Measurements from ENCODE around the gene JUND.

JUND gene

GRCh38 chr19:18294467-18294864 is 13.0 kb upstream of the JUND start:
- no peak for TF ChIP-seq CTCF (conservative IDR thresholded peaks at IDR 0.05; ENCODE audit: control insufficient read depth, insufficient read depth, low read depth, low read length)
- no peak for DNase-seq (ENCODE audit: low read depth)
- no peak overlapping the region for H3K4me3 ChIP-seq (ENCODE audit: control insufficient read depth, low read depth, low read length)

- TF ChIP-seq CTCF (conservative IDR thresholded peaks at IDR 0.05; ENCODE audit: control insufficient read depth, insufficient read depth, low read depth, low read length): no peak
- H3K4me3 ChIP-seq (ENCODE audit: control insufficient read depth, low read depth, low read length): no peak overlapping the region
- no peak for DNase-seq (ENCODE audit: low read depth)
Observed at GRCh38 chr19:18293642-18294466, 12.4 kb upstream of the JUND start.

GRCh38 chr19:18292810-18293641 is 11.6 kb upstream of the JUND start:
- H3K4me3 ChIP-seq (ENCODE audit: control insufficient read depth, low read depth, low read length): peak overlapping the region; percentile 64
- peak; percentile 84 for DNase-seq (ENCODE audit: low read depth)
- no peak for TF ChIP-seq CTCF (conservative IDR thresholded peaks at IDR 0.05; ENCODE audit: control insufficient read depth, insufficient read depth, low read depth, low read length)

GRCh38 chr19:18292462-18292809 is 11.0 kb upstream of the JUND start:
- DNase-seq (ENCODE audit: low read depth): no peak
- TF ChIP-seq CTCF (conservative IDR thresholded peaks at IDR 0.05; ENCODE audit: control insufficient read depth, insufficient read depth, low read depth, low read length): no peak
- peak overlapping the region; percentile 64 for H3K4me3 ChIP-seq (ENCODE audit: control insufficient read depth, low read depth, low read length)

GRCh38 chr19:18291590-18292461 is 10.4 kb upstream of the JUND start:
- no peak for TF ChIP-seq CTCF (conservative IDR thresholded peaks at IDR 0.05; ENCODE audit: control insufficient read depth, insufficient read depth, low read depth, low read length)
- peak; percentile 77 for DNase-seq (ENCODE audit: low read depth)

GRCh38 chr19:18291019-18291524 is 9.7 kb upstream of the JUND start:
- no peak for TF ChIP-seq CTCF (conservative IDR thresholded peaks at IDR 0.05; ENCODE audit: control insufficient read depth, insufficient read depth, low read depth, low read length)
- peak overlapping the region; percentile 64 for H3K4me3 ChIP-seq (ENCODE audit: control insufficient read depth, low read depth, low read length)
- DNase-seq (ENCODE audit: low read depth): no peak

More at GRCh38 chr19:18291590-18292461, 10.4 kb upstream of the JUND start:
- H3K4me3 ChIP-seq (ENCODE audit: control insufficient read depth, low read depth, low read length): peak overlapping the region; percentile 64
